Measurements from ENCODE around the gene ZBTB5. TPM values are rescaled to one million over a fixed set of nuclear protein-coding genes. Genes with fewer than 3 reads are reported as not detected.

Gene ZBTB5
- total and polyA plus RNA-seq, 2 of the 8 experiments (the other 6 are each of a cell fraction or from before 2014, with no cell fraction given) = 13.3 to 14.5 TPM

DNA sequence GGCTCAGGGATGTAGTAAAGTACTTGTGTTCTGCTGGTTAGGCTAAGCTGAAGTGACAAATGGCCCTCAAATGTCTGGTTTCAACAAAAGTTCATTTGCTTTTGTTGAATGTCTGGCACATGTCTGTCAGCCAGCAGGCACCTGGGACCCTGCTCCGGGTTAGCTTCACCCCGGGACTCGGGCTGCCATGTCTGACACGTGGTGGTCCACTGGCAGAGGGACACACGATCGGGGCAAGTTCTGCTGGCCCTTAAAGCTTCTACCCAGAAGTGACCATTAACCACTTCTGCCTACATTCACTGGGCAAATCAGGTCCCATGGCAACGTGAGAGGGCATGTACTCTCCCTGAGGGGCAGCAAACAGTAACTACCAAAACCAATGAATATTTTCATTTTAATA, 44.3 kb upstream of the ZBTB5 start:
- no peaks in the 10 kb centered on the region; a peak in 2 of 7 replicates for H3K4me1 ChIP-seq (replicated peaks in 1 of 4; ENCODE audit: control insufficient read depth in 3 of 4, insufficient read depth in 4 of 4, low read length in 3 of 4)
- no peak overlapping the region for H2BK5ac ChIP-seq (ENCODE audit: low read depth, low read length)
- CTCF ChIA-PET (ENCODE audit: partially characterized antibody) = interaction anchor here (0.6 to 6.5 kb wide), 6 partner anchors 8 to 57 kb away, joined by 3 to 39 read pairs (median 4); partner anchors contain the start of gene POLR1E
- no peak overlapping the region for H4K91ac ChIP-seq (replicated peaks; ENCODE audit: insufficient read length, low read length)
- H3K18ac ChIP-seq (ENCODE audit: extremely low read depth, low read length) = no peak overlapping the region
- no peaks in the 10 kb centered on the region for H3K27me3 ChIP-seq (replicated peaks in 1 of 4; ENCODE audit: control insufficient read depth in 3 of 4, extremely low read depth in 1 of 4, insufficient read depth in 3 of 4, low read length in 3 of 4)
- H4K8ac ChIP-seq (ENCODE audit: extremely low read depth, insufficient read depth, low read length) = no peak overlapping the region
- no peak overlapping the region for H3K4ac ChIP-seq (replicated peaks; ENCODE audit: insufficient read length, low read depth, low read length)
- peaks cover 2 to 15% (median 7%) of the 10 kb centered on the region in 4 experiments; a peak in 5 of 8 replicates for H3K36me3 ChIP-seq (ENCODE audit: control insufficient read depth in 2 of 4, insufficient read depth in 4 of 4, low read length in 3 of 4)
- POLR2A ChIA-PET (ENCODE audit: partially characterized antibody) = interaction anchor here (0.6 to 2.7 kb wide), 9 partner anchors 8 to 61 kb away, joined by 3 to 12 read pairs (median 8); partner anchors contain the start of genes POLR1E and ZBTB5
- 91% methylated on average over 7 of the region's 7 CpGs; no CpG with 5 or more reads in 1 of the 2 experiments for WGBS, 2 experiments (ENCODE audit: extremely low coverage in 1 of 2, insufficient coverage in 1 of 2, insufficient read length in 1 of 2, insufficient replicate concordance in 2 of 2, low coverage in 1 of 2, low lambda C conversion rate in 2 of 2, missing lambda C conversion rate in 1 of 2)
- H3K79me2 ChIP-seq (ENCODE audit: control insufficient read depth in 1 of 2, insufficient read depth in 2 of 2, low read length in 2 of 2) = no peaks in the 10 kb centered on the region
- H3K9ac ChIP-seq (replicated peaks in 1 of 4; ENCODE audit: extremely low read depth in 1 of 4, low read depth in 3 of 4, low read length in 3 of 4) = no peak overlapping the region
- H2BK15ac ChIP-seq (ENCODE audit: low read length) = no peak overlapping the region
- no peak overlapping the region for H2BK12ac ChIP-seq (ENCODE audit: low read depth, low read length)
- H3K79me1 ChIP-seq (ENCODE audit: low read depth, low read length) = no peaks in the 10 kb centered on the region; the same call in 1 of the 2 replicates
- no peak overlapping the region for H3K14ac ChIP-seq (ENCODE audit: insufficient read length)
- H3K27ac ChIP-seq (ENCODE audit: low read depth, low read length) = no peak overlapping the region
- no peaks in the 10 kb centered on the region for H3K9me3 ChIP-seq (ENCODE audit: insufficient read depth in 2 of 2, low read depth in 1 of 2, low read length in 1 of 2)
- no peak overlapping the region for H2AFZ ChIP-seq (ENCODE audit: low read length)
- H3K4me3 ChIP-seq (ENCODE audit: extremely low read depth in 1 of 4, insufficient read depth in 2 of 4, low read depth in 3 of 4, low read length in 4 of 4) = no peak overlapping the region
- no peaks in the 10 kb centered on the region for H3K23me2 ChIP-seq (ENCODE audit: low read depth, low read length)
- no peak overlapping the region for H2BK120ac ChIP-seq (replicated peaks; ENCODE audit: low read depth, low read length)
- no peak for DNase-seq (ENCODE audit: low read depth in 1 of 2, low spot score in 2 of 2)
- peaks cover 2 to 10% of the 10 kb centered on the region in 2 experiments for H4K20me1 ChIP-seq (replicated peaks in 1 of 2; ENCODE audit: control insufficient read depth in 1 of 2, insufficient read depth in 2 of 2, low read length in 2 of 2)
- no peak overlapping the region for H3K4me2 ChIP-seq (ENCODE audit: insufficient read depth in 1 of 2, low read depth in 2 of 2, low read length in 2 of 2)
- no peak for FAIRE-seq
- no peak overlapping the region for H4K5ac ChIP-seq (ENCODE audit: insufficient read length, low read depth, low read length)
- no peak overlapping the region for H2AK5ac ChIP-seq (ENCODE audit: low read depth, low read length)
- no peak overlapping the region for H3K23ac ChIP-seq (ENCODE audit: insufficient read length)
- H2BK20ac ChIP-seq (ENCODE audit: low read length) = no peak overlapping the region
- H3K56ac ChIP-seq (replicated peaks; ENCODE audit: insufficient read length, low read depth, low read length) = no peak overlapping the region
- TF ChIP-seq YY1 (IDR thresholded peaks at IDR 0.05; ENCODE audit: low read depth, low read length) (no peak), ASH2L (IDR thresholded peaks at IDR 0.05; ENCODE audit: low read length) (no peak), EP300 (IDR thresholded peaks at IDR 0.05; ENCODE audit: borderline replicate concordance in 1 of 2, low read depth in 2 of 2, low read length in 2 of 2) (no peak), USF2 (IDR thresholded peaks at IDR 0.05; ENCODE audit: low read length) (no peak), GABPA (IDR thresholded peaks at IDR 0.05; ENCODE audit: borderline replicate concordance, insufficient read depth, low read length) (no peak), SUZ12 (IDR thresholded peaks at IDR 0.05; ENCODE audit: low read length) (no peak), ZNF274 (IDR thresholded peaks at IDR 0.05; ENCODE audit: borderline replicate concordance, extremely low read depth, low read length) (no peak), SIRT6 (IDR thresholded peaks at IDR 0.05; ENCODE audit: low read length) (no peak), JUN (IDR thresholded peaks at IDR 0.05; ENCODE audit: low read depth, low read length) (no peak), RXRA (IDR thresholded peaks at IDR 0.05; ENCODE audit: insufficient read depth, low read depth, low read length) (no peak), RBBP5 (IDR thresholded peaks at IDR 0.05; ENCODE audit: borderline replicate concordance, low read depth, low read length) (no peak), CHD1 (IDR thresholded peaks at IDR 0.05; ENCODE audit: low read depth, low read length) (no peak), FOSL1 (IDR thresholded peaks at IDR 0.05; ENCODE audit: insufficient read depth, low read depth, low read length) (no peak)

All from H1 (cell line).